RWPE1 (cell line): ENCODE measurements around the gene PXMP2.

ENCODE experiments used
- CTCF ChIA-PET: fragments of 350-600 bp; sonication (Branson Sonifier 250); formaldehyde crosslinking; extraction: SDS; loops from one replicate; lab custom pipeline; 2021; lab: Yijun Ruan, JAX
- POLR2A ChIA-PET: fragments of 400-600 bp; formaldehyde crosslinking; extraction: SDS; loops from one replicate; lab custom pipeline; 2020; ENCODE audit warnings: antibody characterized with exemption; ENCODE audit not compliant: low non-redundant PET; lab: Yijun Ruan, JAX
- DNase-seq: peaks from one replicate; pipeline ENCODE4 v3.0.0; 2012; ENCODE audit warnings: low spot score
- H3K27ac ChIP-seq: fragments of 450-650 bp; 2 replicates; pipeline ENCODE4 v1.5.1; 2017
- TF ChIP-seq, protein P1 (sequence below): fragments of 450-650 bp; conservative IDR thresholded peaks from 2 replicates; pipeline ENCODE4 v1.5.1; 2017; ENCODE audit warnings: low read depth, mild to moderate bottlenecking

The PXMP2 gene

DNA sequence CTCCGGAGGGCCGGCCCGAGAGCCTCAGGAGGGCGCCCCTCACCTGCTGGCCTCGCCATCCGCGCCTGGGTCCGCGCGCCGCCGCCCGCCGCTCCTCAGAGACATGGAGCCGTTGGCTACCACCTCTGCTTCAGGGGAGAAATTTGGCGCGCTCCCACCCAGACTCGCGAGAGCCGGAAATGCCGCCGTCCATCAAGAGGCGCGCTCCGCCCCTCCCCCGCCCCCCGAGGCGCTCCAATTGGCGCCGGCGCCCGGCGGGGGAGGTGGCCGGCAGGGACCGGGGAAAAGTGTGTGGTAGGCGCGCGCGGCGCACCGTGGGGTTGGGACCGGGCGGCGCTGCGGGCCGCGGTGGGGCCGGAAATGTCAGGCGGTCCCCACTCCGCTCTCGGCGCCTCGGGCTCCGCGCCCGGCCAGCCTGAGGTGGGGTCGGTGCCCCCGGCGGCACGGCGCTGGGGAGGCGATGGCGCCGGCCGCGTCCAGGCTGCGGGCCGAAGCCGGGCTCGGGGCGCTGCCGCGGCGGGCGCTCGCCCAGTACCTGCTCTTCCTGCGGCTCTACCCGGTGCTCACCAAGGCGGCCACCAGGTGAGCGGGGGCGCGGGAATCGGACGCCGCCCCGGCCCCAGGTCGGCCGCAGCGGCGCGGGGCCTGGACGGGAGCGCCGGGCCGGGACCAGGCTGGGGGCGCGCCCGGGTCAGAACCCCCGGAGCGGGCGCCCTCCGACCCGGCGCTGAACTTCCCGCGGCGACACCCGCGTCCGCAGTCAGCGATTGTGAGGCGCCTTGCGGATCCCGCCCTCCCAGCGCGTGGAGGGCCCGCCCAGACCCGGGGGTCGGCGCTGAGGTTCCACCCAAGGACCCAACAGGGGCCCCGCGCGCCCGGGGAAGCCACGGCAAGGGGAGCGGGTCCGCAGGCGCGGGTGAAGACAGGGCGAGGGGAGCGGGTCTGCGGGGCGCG is at the start of gene PXMP2, which contains the start of gene POLE:
TSS of gene PXMP2 (plus strand) at position 377 of the 954 bp plus-strand sequence. CDS start at position 461, 84 bp downstream.
TSS of gene POLE (minus strand) at position 132 of the 954 bp plus-strand sequence. CDS start at position 105, 27 bp downstream.
- ChIA-PET POLR2A (no interaction called here), CTCF (no interaction called here)
- TF ChIP-seq, protein P1, sequence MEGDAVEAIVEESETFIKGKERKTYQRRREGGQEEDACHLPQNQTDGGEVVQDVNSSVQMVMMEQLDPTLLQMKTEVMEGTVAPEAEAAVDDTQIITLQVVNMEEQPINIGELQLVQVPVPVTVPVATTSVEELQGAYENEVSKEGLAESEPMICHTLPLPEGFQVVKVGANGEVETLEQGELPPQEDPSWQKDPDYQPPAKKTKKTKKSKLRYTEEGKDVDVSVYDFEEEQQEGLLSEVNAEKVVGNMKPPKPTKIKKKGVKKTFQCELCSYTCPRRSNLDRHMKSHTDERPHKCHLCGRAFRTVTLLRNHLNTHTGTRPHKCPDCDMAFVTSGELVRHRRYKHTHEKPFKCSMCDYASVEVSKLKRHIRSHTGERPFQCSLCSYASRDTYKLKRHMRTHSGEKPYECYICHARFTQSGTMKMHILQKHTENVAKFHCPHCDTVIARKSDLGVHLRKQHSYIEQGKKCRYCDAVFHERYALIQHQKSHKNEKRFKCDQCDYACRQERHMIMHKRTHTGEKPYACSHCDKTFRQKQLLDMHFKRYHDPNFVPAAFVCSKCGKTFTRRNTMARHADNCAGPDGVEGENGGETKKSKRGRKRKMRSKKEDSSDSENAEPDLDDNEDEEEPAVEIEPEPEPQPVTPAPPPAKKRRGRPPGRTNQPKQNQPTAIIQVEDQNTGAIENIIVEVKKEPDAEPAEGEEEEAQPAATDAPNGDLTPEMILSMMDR = no peak
- peak; percentile 96 for DNase-seq
- peak within 1 kb of the TSS; percentile 87 for H3K27ac ChIP-seq

DNA sequence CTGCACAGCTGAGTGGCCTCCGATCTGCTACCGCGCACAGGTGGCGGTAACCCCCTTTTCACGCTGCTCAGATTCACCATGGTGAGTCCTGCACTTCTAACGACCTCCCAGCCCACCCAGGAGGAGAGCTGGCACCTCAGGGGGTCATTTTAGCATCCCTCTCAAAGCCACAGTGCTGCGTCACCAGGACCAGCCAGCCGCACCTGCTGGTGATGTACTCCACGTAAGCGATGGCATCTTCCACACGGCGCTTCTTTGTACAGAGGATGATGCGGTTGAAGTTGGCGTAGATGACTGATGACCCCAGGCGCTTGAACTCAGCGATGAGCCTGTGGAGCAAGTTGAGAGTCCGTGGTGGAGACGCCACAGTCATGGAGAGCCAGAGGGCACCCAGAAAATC is 49.6 kb upstream of the PXMP2 start:
- POLR2A ChIA-PET = no interaction called here
- no peak overlapping the region for H3K27ac ChIP-seq
- DNase-seq = no peak
- CTCF ChIA-PET = interaction anchor here (1.7 kb wide), 1 partner anchor 35 kb away, joined by 5 read pairs; no protein-coding TSS in a partner anchor
- TF ChIP-seq, protein P1 = no peak

DNA sequence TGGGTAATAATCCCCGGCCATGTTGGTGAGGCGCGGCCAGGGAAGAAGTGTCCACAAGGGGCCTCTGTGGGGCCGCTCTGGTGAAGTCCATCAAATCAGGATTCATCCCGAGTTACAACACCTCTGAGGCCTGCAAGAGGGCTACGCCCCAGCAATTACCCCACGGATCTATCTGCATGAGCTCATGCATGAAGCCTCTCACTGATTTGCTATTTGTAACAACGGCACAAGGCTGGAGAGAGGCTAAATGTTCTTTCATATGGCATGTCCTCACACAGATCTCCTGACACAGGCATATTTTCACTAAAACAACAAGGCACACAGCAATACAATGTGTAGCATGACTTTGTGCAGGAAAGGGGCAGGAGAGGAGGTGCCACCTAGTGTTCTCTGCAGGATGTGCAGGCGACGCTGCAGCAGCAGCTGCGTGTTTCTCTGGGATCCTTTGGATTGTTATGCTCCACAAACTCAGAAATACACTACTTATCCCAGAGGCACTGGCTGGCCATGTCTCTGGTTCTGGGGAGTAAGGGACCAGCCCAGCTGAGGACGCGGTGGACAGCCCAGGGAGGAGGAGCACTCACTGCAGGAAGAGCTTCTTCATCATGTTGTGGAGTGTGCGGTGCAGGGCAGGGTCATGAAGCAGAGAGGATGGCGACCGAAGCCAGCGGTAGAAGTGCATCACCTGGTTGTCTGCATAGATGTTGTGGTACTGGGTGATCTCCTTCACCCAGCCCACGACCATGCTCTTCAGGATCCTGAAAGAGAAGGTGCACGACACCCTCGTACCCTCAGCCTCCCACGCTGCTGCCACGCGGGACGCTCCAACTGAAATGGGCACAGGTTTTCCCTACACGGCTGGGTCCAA is 48.6 kb upstream of the PXMP2 start:
- 0 out of 2 replicates have a peak overlapping the region, but pooled peaks have one; percentile 1 for H3K27ac ChIP-seq
- TF ChIP-seq, protein P1 = peak; percentile 83
- DNase-seq = peak; percentile 49
- ChIA-PET CTCF (interaction anchor here (0.6 to 1.7 kb wide), 13 partner anchors 9 to 223 kb away, joined by 3 to 12 read pairs (median 3); no protein-coding TSS in a partner anchor), POLR2A (interaction anchor here (0.5 to 0.6 kb wide), 2 partner anchors 32 to 44 kb away, joined by 3 to 8 read pairs; no protein-coding TSS in a partner anchor)

DNA sequence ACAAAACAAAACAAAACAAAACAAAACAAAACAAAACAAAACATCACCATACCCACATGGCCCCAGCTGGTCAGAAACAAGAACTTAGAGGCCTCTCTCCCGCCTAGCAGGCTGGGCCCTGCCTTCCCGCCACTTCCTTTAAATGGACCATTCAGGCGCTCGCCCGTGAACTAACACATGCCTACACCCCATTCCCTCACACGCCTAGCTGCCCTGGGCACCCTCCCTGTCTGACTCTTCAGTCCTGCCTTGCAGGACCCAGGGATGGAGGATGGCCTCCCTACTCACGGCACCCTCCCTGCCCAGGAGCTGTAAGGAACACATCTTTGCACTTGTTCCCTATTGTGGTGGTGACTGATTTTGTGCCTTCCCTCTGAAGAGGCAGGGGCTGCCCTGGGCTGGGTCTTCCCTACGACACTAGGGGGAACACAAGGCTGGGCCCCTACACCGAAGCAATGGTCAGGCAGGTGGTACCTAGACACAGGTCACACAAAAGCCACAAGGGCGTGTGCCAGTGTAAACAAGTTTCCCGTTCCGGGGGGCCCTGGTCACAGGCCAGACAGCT is 47.3 kb upstream of the PXMP2 start:
- H3K27ac ChIP-seq = peak overlapping the region; percentile 7; the same call in 1 of the 2 replicates
- TF ChIP-seq, protein P1 = no peak
- ChIA-PET CTCF (no interaction called here), POLR2A (interaction anchor here (0.5 kb wide), 1 partner anchor 500 kb away, joined by 3 read pairs; no protein-coding TSS in a partner anchor)
- no peak for DNase-seq

DNA sequence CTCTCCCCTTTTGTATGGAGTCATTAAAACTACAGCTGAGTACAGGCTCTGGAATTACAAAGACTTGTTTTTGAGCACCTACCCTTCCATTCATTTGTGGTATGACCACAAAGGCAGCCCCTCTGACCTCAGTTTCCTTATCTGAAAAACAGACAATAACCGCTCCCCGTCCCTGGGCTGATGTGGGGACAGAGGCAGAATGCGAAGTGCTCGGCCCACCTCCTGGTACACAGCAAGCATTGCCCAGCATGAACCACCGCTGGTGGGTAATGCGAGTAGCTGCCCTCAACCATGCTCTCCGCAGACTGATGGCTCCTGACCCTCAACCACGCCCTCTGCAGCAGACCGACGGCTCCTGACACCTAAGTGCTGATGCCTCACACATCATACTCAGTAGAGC is 46.5 kb upstream of the PXMP2 start:
- ChIA-PET CTCF (interaction anchor here (0.5 kb wide), 1 partner anchor 13 kb away, joined by 3 read pairs; no protein-coding TSS in a partner anchor), POLR2A (interaction anchor here (0.5 kb wide), 1 partner anchor 501 kb away, joined by 3 read pairs; no protein-coding TSS in a partner anchor)
- TF ChIP-seq, protein P1 = no peak
- no peak overlapping the region for H3K27ac ChIP-seq
- no peak for DNase-seq
